HAP-1 (cell line): Measurements from ENCODE around the gene EPM2A.
"Not testable (repeated sequence)": the region's sequence is repeated elsewhere in the genome, so short reads cannot be mapped to it uniquely, and the experiment has no call there.

Experiments
- DNase-seq, 2 experiments: peaks; one replicate each; pipeline ENCODE4 v3.0.0-alpha.2; 2016 to 2020; ENCODE audit warnings: low spot score in 2 of 2
- H3K27me3 ChIP-seq: fragments of 250-450 bp; sonication (Bioruptor Pico); 2 replicates; pipeline ENCODE4 v1.5.1; 2020; ENCODE audit warnings: low read depth, mild to moderate bottlenecking, moderate library complexity
- H3K36me3 ChIP-seq: fragments of 250-450 bp; sonication (Bioruptor Pico); replicated peaks from 2 replicates; pipeline ENCODE4 v1.5.1; 2020; ENCODE audit warnings: mild to moderate bottlenecking
- H3K4me1 ChIP-seq: fragments of 250-450 bp; sonication (Bioruptor Pico); 2 replicates; pipeline ENCODE4 v1.5.1; 2020; ENCODE audit warnings: mild to moderate bottlenecking
- H3K4me3 ChIP-seq: fragments of 250-450 bp; sonication (Bioruptor Pico); 2 replicates; pipeline ENCODE4 v1.5.1; 2020; ENCODE audit warnings: mild to moderate bottlenecking, moderate library complexity
- H3K9me3 ChIP-seq: fragments of 250-450 bp; sonication (Bioruptor Pico); 2 replicates; pipeline ENCODE4 v1.5.1; 2020; ENCODE audit warnings: mild to moderate bottlenecking, moderate library complexity
- in situ Hi-C: fragments of 300-500 bp; cut with MboI; formaldehyde crosslinking; loops from 3 replicates; pipeline ENCODE4 v1.14.3; 2020; ENCODE audit warnings: low sequenced_read_pairs, inconsistent platforms, mixed read lengths

The EPM2A gene

GRCh38 chr6:145743332-145743731, 8.0 kb upstream of the EPM2A start:
- Histone ChIP-seq H3K4me3 (no peak overlapping the region), H3K36me3 (no peaks in the 10 kb centered on the region), H3K27me3 (no peaks in the 10 kb centered on the region), H3K9me3 (no peaks in the 10 kb centered on the region), H3K4me1 (no peaks in the 10 kb centered on the region)
- in situ Hi-C loops: no loop called here
- no peak for DNase-seq

DNA sequence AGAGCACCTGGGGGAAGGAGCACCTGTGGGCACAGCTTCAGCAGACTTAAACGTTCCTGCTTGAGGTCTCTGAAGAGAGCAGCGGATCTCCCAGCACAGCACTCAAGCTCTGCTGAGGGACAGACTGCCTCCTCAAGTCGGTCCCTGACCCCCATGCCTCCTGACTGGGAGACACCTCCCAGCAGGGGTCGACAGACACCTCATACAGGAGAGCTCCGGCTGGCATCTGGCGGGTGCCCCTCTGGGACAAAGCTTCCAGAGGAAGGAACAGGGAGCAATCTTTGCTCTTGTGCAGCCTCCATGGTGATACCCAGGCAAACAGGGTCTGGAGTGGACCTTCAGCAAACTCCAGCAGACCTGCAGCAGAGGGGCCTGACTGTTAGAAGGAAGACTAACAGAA, 7.2 kb upstream of the EPM2A start:
- H3K27me3 ChIP-seq, in situ Hi-C loops, DNase-seq, H3K4me3 ChIP-seq, H3K36me3 ChIP-seq, H3K4me1 ChIP-seq, H3K9me3 ChIP-seq: not testable (repeated sequence)

DNA sequence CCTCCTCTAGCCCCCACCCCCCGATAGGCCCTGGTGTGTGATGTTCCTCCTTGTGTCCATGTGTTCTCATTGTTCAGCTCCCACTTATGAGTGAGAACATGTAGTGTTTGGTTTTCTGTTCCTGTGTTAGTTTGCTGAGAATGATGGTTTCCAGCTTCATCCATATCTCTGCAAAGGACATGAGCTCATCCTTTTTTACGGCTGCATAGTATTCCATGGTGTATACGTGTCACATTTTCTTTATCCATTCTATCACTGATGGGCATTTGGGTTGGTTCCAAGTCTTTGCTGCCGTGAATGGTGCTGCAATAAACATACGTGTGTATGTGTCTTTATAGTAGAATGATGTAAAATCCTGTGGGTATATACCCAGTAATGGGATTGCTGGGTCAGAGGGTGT, 4.4 kb upstream of the EPM2A start:
- in situ Hi-C loops, DNase-seq, H3K9me3 ChIP-seq, H3K27me3 ChIP-seq, H3K36me3 ChIP-seq, H3K4me3 ChIP-seq, H3K4me1 ChIP-seq: not testable (repeated sequence)

- no peaks in the 10 kb centered on the region for H3K9me3 ChIP-seq
- no peaks in the 10 kb centered on the region for H3K36me3 ChIP-seq
- H3K27me3 ChIP-seq: no peaks in the 10 kb centered on the region
- H3K4me3 ChIP-seq: no peak overlapping the region
- in situ Hi-C loops: no loop called here
- peaks cover 14% of the 10 kb centered on the region for H3K4me1 ChIP-seq
- DNase-seq: no peak
Observed at GRCh38 chr6:145738265-145738664, 2.9 kb upstream of the EPM2A start.

GRCh38 chr6:145736661-145737144, 1.4 kb upstream of the EPM2A start:
- Histone ChIP-seq H3K9me3 (no peaks in the 10 kb centered on the region), H3K4me3 (no peak overlapping the region), H3K36me3 (no peaks in the 10 kb centered on the region), H3K27me3 (no peaks in the 10 kb centered on the region), H3K4me1 (peaks cover 18% of the 10 kb centered on the region)
- no peak for DNase-seq
- in situ Hi-C loops: no loop called here

DNA sequence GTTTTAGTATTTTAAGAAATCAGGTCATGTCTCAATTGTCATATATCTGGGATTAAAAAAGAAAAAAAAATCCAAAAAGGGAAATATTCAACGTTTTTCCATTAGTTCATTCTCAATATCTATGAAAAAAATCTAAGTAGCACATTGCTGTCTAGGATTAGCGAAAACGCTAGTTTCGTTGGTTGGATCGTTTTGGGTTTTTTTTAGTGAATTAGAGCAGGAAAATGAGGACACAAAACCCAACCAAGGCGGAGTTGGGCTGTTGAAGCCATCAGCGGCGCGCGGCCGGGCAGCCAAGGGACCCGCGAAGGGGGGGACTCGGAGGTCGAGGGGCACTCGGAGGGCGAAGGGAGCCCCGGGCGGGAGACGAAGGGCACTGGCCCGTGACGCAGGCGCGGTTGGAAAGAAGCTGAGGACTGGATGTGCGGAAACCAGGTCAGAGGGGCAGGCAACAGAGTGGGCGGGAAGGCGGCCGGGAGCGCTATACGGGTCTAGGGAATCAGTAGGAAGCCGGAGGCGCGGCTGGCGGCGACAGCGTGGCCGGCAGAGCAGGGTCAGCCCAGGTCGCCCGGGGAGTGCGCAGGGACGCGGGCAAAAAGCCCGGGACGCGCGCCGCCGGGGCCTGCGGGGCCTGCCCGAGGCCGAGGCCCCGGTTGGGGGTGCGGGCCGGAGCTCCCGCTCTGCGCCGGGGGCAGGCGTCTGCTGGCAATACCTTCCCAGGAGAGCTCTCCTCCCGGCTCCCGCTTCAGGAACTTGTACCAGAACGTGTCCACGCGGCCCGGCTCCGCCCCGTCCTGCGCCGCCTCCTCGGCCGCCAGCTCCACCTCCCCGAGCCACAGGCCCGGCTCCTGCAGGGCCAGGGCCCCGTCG, 599 bp downstream of the EPM2A start:
- DNase-seq: peak; percentile 85 to 91
- peak overlapping the region; percentile 41 for H3K4me3 ChIP-seq
- H3K9me3 ChIP-seq: no peaks in the 10 kb centered on the region
- in situ Hi-C loops: no loop called here
- no peaks in the 10 kb centered on the region for H3K36me3 ChIP-seq
- peaks cover 18% of the 10 kb centered on the region for H3K4me1 ChIP-seq
- H3K27me3 ChIP-seq: no peaks in the 10 kb centered on the region

GRCh38 chr6:145733810-145734209, 1.5 kb downstream of the EPM2A start:
- Histone ChIP-seq H3K27me3 (no peaks in the 10 kb centered on the region), H3K4me1 (peaks cover 18% of the 10 kb centered on the region), H3K36me3 (no peaks in the 10 kb centered on the region), H3K9me3 (0 out of 2 replicates have a peak, but pooled peaks cover 6% of the 10 kb centered on the region), H3K4me3 (peak overlapping the region; percentile 41)
- in situ Hi-C loops: no loop called here
- peak; percentile 20 to 42 for DNase-seq

DNA sequence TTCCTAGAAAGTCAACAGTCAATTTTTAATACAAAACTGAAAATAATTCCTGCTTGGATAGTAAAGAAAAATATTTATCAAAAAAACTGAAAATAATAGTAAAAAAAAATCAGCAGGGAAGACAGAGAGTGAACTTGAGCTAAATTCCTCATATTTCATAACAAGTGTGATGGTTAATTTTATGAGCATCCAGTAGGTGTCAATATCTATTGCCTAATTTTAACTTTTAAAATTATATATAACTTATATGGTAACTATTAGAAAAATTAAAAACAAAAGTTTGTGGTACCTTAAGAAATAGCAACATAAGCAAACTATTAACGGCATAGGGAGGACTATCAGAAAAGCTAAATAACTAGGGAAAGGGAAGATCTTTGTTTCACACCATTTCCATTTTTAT, 2.1 kb downstream of the EPM2A start:
- Histone ChIP-seq H3K4me1 (peaks cover 18% of the 10 kb centered on the region), H3K4me3 (no peak overlapping the region), H3K36me3 (no peaks in the 10 kb centered on the region), H3K9me3 (0 out of 2 replicates have a peak, but pooled peaks cover 6% of the 10 kb centered on the region), H3K27me3 (no peaks in the 10 kb centered on the region)
- in situ Hi-C loops: no loop called here
- no peak for DNase-seq

- in situ Hi-C loops: no loop called here
- H3K4me1 ChIP-seq: peaks cover 18% of the 10 kb centered on the region
- 0 out of 2 replicates have a peak, but pooled peaks cover 6% of the 10 kb centered on the region for H3K9me3 ChIP-seq
- DNase-seq: no peak
- no peak overlapping the region for H3K4me3 ChIP-seq
- no peaks in the 10 kb centered on the region for H3K36me3 ChIP-seq
- H3K27me3 ChIP-seq: no peaks in the 10 kb centered on the region
Observed at GRCh38 chr6:145731447-145731846, 3.9 kb downstream of the EPM2A start.

DNA sequence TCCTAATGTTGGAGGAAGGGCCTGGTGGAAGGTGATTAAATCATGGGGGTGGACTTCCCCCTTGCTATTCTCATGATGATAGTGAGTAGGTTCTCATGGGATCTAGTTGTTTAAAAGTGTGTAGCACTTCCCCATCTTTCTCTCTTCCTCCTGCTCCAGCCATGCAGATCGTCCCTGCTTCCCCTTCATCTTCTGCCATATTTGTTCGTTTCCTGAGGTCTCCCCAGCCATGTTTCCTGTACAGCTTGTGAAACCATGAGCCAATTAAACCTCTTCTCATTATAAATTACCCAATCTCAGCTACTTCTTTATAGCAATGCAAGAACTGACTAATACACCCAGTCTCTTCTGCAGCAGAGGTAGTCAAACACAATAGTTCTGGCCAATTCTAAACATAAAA, 5.4 kb downstream of the EPM2A start:
- Histone ChIP-seq H3K36me3 (no peaks in the 10 kb centered on the region), H3K4me1 (peaks cover 15% of the 10 kb centered on the region), H3K9me3 (0 out of 2 replicates have a peak, but pooled peaks cover 6% of the 10 kb centered on the region), H3K27me3 (no peaks in the 10 kb centered on the region), H3K4me3 (no peak overlapping the region)
- DNase-seq: no peak
- in situ Hi-C loops: no loop called here

- no peaks in the 10 kb centered on the region for H3K27me3 ChIP-seq
- H3K4me1 ChIP-seq: peaks cover 11% of the 10 kb centered on the region
- in situ Hi-C loops: no loop called here
- H3K4me3 ChIP-seq: no peak overlapping the region
- DNase-seq: no peak
- no peaks in the 10 kb centered on the region for H3K36me3 ChIP-seq
- 0 out of 2 replicates have a peak, but pooled peaks cover 6% of the 10 kb centered on the region for H3K9me3 ChIP-seq
Observed at GRCh38 chr6:145728444-145729385, 6.6 kb downstream of the EPM2A start.

DNA sequence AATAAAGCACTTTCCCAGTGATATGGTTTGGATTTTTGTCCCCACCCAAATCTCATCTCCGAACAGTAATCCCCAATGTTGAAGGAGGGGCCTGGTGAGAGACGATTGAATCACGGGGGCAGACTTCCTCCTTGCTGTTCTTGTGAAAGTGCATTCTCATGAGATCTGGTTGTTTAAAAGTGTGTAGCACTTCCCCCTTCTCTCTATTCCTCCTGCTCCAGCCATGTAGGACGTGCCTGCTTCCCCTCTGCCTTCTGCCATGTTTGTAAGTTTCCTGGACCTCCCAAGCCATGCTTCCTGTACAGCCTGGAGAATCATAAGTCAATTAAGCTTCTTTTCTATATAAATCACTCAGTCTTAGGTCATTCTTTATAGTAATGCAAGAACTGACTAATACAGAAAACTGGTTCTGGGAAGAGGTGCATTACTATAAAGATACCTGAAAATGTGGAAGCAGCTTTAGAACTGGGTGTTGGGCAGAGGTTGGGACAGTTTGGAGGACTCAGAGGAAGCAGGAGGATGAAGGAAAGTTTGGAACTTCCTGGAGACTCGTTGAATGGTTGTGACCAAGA, 7.4 kb downstream of the EPM2A start:
- Histone ChIP-seq H3K36me3 (no peaks in the 10 kb centered on the region), H3K27me3 (no peaks in the 10 kb centered on the region), H3K9me3 (0 out of 2 replicates have a peak, but pooled peaks cover 6% of the 10 kb centered on the region), H3K4me1 (peaks cover 9% of the 10 kb centered on the region), H3K4me3 (no peak overlapping the region)
- in situ Hi-C loops: no loop called here
- DNase-seq: no peak

DNA sequence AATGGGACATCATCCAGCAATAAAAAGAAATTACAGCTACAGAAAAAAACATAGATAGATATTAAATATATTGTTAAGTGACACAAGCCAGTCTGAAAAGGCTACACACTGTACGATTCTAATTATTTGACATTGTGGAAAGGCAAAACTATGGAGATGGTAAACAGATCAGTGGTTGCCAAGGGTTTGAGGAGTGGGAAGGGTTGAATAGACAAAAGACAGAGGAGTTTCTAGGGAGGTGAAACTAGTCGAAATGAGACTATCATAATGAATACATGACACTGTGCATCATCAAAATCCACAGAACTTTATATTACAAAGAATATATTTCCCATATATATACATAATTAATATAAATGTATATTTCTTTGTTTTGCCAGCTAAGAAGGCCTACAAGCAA, 9.8 kb downstream of the EPM2A start:
- peaks cover 9% of the 10 kb centered on the region for H3K4me1 ChIP-seq
- no peaks in the 10 kb centered on the region for H3K27me3 ChIP-seq
- no peak overlapping the region for H3K4me3 ChIP-seq
- in situ Hi-C loops: no loop called here
- 0 out of 2 replicates have a peak, but pooled peaks cover 6% of the 10 kb centered on the region for H3K9me3 ChIP-seq
- no peaks in the 10 kb centered on the region for H3K36me3 ChIP-seq
- no peak for DNase-seq
